Activated gamma-delta T cell (primary cell): ENCODE measurements around the gene ARHGAP20.
"Not testable (repeated sequence)": the region's sequence is repeated elsewhere in the genome, so short reads cannot be mapped to it uniquely, and the experiment has no call there.

Experiments
- DNase-seq: peaks from one replicate; lab custom pipeline; 2025; lab: John Stamatoyannopoulos, UW

Gene ARHGAP20

DNA sequence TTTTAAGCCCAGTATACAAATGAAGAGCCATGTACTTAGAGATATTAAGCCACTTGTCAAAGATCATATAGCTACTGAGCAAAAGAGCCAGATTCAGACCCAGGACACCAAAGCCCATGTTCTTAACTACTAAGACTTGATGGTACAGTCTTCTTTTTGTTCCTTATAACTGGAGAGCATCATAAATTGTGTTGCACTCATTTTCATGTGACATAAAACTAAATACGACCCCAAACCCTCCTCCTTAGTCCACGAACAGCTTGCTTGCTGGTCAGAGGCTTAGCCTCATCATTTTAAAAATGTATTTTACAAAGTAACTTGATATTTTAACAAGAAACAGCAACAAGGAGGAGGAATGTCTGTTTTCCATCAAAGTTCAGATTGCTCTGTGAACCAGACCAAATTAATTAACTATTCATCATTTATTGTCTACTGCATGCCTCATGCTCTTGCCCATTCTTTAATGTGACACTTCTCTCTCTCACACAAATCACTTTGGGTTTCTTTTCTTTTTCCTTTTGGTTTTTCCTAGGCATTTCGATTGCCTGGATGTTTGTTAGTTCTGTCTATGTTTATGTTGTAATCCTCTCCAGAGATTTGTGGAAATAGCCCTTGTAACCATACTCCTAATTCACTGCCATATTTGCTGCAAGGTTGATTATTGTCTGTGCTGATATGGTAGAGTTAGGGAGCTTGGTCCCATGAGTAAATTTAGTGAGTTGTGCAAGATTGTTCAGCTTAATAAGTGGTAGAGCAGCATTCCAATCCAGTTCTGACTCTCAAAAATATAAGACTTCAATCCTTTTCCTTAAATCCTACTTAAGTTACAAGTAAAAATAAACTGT, 8.4 kb upstream of the ARHGAP20 start:
- DNase-seq = no peak

DNA sequence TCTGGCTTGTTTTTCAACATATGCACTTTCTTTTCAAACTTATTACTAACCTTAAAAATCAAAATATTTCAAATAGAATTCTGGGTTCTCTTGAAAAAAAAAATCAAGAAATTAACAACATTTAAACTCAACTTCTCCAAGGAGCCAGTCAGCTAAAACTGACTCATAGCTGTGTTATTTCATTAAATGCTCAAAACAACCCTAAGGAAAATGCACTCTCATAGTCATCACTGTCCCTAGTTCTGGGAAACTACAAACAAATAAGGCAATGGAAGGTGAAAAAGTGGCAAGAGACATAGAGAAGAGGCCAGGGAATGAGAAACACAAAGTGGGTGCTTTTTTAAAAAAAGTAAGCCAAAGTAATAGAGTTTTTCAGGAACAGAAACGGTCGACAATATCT, 4.1 kb upstream of the ARHGAP20 start:
- no peak for DNase-seq

DNA sequence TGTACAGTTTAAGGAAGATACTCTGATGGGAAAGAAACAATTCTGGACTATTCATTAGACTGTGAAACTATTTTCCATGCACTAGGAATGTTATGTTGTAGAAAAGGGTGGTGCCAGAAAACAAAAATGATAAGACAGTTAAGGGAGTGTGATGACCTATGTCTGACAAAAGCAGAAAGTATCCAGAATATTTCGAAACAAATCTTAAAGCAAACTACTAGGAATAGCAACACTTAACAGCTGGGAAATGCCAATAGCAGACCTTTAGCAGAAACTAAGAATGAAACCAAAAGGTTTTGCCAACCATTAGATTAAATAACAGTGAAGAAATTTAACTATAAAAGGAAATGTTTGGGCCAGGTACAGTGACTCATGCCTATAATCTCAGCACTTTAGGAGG, 3.3 kb upstream of the ARHGAP20 start:
- DNase-seq = no peak

DNA sequence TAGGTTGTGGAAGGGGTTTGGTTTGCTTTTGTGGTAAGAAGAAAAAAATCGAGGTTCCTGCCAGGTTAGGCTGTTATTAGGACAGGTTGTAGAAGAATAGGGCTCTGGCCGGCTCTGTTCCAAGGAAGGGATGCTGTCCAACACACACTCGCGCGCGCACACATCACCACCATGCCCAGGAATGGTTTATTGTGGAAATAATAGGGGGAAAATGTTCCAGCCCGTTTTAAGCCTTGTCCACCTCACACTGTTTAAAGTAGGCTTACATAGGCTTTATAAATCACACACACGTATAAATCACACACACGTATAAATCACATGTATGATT, 1.2 kb upstream of the ARHGAP20 start:
- DNase-seq = no peak

DNA sequence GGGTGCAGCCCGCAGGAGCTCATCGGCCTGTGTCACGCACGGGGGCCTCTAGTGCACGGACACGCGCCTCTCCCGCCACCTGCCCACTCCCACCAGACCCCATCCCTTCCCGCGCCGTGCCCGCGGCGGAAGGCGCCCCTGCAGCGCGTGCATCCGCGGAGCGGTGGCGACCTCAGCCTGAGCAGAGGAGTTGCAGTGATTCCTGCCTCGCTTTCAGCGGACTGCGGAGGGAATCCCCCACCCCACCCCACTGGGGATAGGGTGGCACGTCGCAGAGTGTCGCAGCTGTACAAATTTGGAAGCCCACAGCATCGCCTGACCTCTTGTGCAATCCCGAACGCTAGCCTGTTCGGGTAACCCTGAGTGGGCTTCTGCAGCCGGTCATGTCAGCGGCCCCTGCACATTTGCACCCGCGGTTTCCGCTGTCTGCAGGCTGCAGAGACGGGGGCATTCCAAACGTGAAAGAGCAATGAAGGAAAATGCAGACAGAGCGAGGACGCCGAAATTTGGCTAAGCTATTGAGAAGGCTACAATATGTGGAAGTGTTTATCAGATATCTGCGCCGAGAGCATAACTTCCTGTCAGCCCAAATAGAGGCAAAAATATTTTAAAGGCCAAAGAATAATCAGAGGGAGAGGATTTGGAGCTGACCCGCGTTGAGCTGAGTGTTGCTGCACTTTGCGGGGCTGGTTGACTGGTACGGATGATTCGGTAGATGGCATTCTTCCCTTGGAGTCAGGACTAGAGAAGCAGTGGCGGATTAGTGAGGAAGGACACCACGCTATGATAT, 617 bp upstream of the ARHGAP20 start:
- no peak for DNase-seq

DNA sequence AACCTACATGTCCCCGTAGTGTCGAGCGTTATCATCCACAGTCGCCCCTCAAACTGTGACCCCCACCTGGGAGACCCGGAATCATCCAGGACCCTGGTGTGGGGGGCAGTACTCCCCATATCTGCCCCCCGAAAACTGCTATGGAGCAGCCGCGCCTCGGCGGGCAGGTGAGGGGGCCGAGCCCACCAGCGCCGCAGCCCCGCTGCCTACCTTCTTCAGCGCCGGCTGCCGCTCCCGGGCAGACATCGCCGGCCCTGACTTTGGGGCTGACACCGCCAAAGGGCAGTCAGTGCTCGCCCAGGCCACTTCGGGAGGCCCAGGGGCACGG, 825 bp downstream of the ARHGAP20 start:
- DNase-seq = no peak

DNA sequence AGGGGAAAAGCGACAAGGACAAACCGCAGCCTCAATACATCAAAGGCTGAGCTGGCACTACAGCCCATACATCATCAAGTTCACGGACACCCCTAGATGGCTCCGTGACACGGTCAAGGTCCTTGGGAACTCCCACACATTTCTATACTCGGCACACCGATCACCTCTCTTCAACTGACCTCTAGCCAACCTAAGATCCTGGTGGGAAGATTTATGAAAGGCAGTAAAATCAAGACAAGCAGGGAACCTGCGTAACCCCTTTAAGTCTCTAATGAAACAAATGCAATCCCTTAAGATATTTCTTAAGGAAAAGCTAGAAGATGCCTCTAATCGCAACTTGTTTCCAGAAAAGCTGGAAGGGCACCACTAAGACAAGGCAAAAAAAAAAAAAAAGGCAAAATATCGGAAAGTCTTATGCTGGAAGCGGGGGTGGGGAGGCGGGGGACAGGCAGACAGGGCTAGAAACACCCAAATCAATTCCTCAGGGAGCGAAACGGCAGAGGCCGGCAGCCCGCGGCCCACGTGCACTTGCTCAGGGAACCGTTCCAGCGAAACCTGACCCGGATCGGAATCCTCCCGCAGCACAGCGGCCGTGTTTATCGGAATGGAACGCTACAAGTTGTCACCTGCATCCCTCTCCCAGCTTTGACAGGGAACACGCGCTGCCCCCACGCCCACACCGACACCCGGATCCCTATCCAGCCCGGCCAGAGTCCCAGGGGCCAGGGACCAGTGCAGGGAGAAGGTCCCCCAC, 1.4 kb downstream of the ARHGAP20 start:
- DNase-seq = no peak

DNA sequence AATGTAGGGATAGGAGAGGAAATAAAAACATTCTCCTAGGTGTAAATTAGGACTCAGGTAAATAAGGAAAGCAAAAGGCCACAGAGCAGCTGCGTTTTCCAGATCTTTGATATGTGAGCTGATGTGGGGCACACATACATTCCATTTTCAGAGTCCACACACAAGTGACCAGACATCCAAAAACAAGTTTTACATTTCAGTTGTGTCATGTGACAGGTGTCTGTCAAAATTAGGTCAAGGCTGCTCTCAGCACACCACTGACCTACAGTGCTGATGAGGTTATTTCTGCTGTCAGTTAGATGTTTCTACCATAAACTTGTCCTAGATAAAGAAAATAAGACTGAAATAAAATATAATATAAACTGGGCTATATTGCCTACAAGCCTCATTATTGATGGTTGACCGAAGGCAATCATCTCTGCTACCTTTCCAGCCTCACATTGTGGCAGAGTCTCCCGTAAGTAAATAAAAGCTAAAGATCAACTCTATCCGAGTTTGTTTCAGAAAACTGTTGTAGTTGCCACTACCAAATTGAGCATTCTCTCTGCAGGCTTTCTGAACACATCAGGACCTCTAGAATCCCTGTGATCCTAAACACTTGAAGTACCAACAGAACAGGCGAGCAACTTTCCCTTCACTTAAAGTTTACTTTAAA, 7.9 kb downstream of the ARHGAP20 start:
- no peak for DNase-seq

DNA sequence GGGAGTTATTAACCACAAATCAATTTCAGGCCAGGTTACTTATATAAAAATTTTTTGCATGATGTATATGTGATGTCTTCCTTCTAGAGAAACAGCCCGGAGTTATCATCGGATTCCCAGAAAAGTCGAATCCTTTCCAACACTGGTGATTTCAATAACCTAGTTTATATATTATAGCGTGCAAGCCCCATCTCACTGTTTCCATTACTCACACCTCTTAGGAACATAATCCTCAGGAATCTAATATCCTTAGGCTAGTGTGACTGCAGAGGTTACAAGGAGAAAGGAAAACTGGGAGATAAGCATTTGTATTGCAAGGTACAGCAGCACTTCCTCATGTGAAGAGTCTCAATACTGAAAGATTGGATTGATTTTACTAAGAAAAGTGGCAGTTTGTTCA, 20.3 kb downstream of the ARHGAP20 start:
- DNase-seq = no peak

DNA sequence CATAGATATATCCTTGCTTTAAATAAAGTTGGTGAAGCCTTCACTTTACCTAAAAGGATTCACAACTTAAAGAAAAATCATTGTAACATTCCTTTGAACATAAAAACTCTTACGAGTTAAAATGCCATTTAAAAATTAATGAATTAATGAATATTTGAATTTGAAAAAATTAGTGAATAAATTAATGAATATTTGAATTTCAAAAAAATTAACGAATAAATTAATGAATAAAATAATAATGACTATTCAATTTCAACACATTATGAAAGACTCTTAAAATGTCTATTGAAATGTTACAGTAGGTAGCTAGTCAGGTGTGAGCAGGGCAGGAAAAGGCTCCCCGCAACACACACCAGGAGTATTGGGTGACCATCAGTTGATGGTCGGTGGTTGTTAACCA, 22.9 kb downstream of the ARHGAP20 start:
- DNase-seq = no peak

DNA sequence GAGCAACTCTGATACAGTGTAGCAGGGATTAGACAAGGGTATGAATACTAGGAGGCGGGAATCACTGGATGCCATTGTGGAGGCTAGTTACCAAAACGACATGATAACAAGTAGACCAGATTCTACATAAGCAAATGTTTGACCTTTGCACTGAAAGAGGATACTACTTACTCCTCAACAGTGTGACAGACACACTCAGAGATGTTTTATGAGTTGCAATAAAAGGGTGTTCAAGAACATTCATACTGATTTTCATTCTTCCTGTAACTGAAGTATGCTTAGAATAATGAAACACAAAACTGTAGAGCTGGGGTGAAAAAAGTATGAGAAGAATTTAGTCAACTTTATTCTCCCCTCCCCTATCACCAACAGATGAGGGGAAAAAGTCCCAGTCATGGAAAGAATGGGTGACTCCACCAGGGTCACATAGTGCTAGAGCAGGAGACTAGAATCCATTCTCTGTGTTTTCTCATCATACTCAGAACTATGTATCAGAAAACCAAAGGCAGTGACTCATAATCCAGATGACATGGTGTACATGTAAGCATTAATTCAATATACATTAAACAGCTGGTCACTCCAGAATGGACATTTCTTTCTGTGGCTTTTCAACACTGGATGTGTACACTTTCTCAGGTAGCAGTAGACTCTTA, 32.8 kb downstream of the ARHGAP20 start:
- no peak for DNase-seq

DNA sequence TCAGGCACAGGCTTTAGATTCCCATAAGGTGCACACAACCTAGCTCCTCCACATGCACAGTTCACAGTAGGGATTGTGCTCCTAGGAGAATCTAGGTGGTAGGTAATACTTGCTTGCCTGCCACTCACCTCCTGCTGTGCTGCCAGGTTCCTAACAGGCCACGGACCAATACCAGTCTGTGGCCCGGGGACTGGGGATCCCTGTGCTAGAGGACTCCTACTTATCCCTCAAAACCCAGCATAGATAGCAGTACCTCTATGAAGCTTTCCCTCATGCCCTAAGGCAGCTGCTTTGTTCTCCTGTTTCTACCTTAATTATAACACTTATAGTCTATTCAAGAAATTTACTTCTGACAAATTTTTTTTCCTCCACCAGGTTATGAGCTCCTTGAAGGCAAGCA, 36.7 kb downstream of the ARHGAP20 start:
- DNase-seq = no peak

DNA sequence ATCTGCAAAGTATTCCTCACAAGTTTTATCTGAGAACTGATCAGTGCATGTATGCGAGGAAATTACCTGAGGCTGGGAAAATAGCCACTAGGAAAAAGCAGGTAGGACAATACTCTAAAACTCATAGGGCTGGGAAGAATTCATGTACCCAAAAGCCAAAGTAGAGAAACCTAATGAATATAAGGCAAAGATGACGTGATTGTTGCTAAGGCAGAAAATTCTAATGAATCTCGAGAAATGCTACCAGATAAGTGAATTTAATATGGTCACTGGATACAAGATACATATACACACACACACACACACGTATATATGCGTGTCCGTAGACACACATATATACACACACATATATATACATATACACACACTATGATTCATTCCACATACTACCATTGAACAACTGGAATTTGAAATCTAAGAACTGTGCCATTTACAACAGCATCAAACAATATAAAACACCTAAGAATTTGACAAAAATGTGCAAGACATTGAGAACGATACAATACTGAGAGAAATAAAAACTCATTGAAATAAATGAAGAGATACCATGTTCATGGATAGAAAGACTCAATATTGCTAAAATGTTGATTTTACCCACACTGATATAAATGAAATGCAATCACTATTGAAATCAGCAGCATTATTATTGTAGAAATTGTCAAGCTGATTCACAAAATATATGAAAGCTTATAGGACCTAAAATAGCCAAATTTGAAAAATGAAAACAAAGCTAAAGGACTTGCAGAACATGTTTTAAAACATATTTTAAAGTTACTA, 46.4 kb downstream of the ARHGAP20 start:
- no peak for DNase-seq

DNA sequence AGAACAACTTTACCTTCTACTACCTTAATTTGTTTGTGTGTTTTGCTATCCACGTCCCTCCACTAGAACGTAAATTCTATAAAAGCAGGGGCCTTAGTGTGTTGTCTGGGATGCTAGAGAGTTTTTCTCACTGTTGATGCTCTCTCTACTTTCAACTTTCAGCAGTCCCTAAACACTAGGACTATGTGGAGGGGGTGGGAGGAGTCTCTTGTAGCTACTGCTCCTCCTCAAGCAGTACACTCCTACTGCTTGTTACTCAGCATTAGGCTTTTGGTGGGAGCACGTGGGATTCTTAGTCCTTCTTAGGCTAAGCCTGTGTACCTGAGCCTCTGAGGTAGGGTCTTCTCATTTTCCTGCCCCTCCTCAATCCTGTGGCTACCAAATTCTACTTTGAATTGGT, 56.3 kb downstream of the ARHGAP20 start:
- no peak for DNase-seq

DNA sequence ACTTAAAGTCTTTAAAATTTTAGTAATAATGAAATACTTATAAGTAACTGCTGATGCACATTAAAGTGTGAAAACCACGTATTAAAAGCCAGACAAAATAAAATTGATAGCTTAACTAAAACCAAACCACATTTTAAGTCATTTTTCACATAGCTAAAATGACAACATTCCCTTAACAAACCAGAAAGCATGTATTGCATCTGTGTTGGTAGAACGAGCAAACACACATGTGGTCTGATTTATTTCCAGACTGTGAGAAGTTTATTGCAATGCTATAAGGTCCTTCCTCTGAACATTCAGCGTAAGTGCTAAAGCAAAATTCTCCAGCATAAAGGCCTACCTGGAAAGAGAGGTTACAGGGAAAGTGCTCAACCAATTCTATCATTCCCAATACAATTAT, 57.8 kb downstream of the ARHGAP20 start:
- no peak for DNase-seq

DNA sequence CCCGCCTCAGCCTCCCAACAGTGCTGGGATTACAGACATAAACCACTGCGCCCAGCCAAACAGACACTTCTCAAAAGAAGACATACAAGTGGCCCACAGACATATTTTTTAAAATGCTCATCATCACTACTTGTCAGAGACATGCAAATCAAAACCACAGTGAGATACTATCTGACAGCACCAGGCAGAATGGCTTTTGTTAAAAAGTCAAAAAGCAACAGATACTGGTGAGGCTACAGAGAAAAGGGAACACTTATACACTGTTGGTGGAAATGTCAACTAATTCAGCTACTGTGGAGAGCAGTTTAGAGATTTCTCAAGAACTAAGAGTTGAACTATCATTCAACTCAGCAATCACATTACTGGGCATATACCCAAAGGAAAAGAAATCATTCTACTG, 67.0 kb downstream of the ARHGAP20 start:
- DNase-seq = no peak

DNA sequence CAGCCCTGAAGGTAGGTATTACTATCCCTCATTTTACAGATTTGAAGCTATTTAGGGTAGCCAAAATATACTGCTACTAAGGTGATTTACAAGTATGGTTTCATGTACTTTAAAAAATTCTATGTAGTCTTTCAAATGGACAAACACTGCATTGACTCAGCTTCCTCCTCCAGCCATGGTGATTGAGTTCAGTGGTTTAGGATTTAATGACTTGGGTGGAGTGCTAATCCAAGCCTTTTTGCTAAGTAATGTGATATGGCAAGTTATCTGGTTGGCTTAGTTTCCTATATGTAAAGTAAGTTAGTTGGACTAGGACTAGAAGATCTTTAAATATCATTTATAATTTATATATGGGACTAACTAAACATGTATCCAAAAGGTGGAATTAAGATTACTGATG, 77.9 kb downstream of the ARHGAP20 start:
- no peak for DNase-seq

DNA sequence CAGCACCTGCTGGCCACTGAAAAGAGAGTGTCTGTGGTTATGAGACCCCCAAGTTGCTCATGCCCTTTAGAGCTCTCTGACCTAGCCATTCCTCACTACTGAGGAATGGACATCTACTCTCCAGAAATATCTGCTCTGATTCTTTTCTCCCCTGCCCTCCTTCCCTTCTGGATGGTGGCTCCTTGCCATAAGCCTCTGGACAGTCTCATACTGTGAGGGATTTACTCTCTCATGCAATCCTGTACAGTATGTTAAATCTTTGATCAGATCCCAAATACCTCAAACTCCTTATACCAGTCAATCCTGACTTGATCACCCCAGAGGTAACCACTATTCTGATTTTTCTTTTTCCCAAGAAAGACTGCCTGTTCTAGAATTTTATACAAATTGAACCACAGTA, 80.7 kb downstream of the ARHGAP20 start:
- no peak for DNase-seq

DNA sequence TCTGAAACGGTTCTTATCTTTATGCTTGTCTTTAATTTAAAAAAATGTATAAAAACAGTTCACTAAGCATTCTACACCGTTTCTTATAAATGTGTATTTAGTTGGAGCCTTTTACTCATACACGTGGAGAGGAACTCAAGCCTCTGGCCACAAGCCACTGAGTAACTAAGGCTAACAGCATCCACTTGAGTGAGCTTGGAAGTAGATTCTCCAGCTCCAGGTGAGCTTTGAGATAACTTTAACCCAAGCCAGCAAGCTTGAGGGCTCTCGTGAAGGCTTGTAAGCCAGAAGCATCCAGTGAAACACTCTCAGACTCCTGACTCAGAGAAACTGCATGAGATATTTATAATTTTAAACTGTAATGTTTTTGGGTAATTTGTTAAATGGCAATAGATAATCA, 82.6 kb downstream of the ARHGAP20 start:
- DNase-seq = no peak

DNA sequence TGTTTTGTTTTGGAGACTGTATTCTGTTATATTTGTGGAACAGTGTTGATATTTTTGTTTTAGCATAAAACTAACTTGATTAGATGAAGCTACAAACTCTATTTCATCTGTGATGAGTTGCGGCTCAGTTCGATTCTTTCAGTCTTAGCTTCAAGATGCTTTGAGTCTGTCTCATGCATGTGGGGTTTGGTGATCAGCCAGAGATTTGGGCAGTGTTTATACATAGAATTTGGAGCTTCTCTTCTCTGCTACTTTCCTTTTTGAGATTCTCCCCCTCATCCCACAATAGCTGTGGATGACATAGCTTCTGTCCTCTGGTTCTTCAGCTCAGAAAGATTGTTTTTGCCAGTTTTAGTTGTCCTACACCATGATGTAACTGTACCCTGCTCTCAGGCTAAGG, 90.4 kb downstream of the ARHGAP20 start:
- DNase-seq = no peak

DNA sequence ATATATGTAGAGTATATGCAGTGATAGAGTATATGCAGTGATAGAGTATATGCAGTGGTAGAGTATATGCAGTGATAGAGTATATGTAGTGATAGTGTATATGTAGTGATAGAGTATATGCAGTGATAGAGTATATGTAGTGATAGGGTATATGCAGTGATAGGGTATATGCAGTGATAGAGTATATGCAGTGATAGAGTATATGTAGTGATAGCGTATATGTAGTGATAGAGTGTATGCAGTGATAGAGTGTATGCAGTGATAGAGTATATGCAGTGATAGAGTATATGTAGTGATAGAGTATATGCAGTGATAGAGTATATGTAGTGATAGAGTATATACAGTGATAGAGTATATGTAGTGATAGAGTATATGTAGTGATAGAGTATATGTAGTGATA, 92.9 kb downstream of the ARHGAP20 start:
- not testable (repeated sequence) for DNase-seq
